AML-193 (cell line): ENCODE measurements around the gene CLCNKB.

Experiments
- DNase-seq, 2 experiments: peaks; one replicate each; lab custom pipeline; 2025; lab: John Stamatoyannopoulos, UW

Gene CLCNKB

DNA sequence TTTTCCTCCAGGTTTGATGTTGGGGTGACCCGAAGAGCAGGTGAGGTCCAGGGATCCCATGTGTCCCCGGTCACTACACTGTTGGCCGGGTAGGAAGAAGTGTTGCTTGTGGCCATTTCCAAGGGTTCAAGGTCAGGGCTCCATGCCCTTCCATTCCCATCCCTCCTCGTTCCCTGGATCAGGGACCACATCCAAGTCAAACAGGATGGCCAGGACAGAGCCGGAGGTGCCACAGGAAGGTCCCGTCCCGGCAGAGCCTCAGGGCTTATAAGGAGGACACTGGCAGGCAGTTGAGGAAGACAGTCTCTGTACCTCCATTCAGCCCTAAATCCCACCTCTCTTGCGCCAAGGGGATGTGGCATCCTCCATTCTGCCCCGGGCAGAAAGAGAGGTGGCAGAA is 51.9 kb downstream of the CLCNKB start:
- no peak for DNase-seq

DNA sequence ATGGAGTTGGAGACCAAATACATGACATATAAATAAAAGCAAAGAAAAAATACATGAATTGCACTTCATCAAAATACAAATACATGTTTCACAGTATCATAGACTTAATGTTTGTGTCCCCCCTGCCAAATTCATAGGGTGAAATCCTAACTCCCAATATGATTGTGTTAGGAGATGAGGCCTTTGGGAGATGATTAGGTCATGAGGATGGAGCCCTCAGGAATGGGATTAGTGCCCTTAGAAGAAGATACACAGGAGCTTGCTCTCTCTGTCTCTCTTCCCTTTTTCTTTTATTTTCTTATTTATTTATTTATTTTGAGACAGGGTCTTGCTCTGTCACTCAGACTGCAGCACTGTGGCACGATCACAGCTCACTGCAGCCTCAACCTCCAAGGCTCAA is 55.8 kb downstream of the CLCNKB start:
- no peak for DNase-seq

DNA sequence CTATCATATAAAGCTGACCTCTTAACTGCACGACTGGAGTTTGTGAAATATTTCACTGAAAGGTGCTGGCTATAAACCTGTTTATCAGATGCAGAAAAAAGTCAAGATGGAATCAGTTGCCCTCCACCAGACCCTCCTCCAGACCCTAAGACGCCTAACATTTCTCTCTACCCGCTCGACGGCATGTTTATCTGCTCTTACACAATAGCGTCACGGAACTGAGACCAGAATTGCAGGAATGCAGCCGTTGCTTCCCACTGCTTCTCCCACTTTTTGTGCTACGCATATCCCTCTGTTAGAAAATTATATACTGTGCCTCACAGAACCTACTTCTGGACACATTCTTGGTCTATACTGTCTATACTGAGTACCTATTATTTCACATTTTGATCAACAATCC is 58.0 kb downstream of the CLCNKB start:
- no peak for DNase-seq
